ENCODE measurements around the gene BAMBI. TPM values are rescaled to one million over a fixed set of nuclear protein-coding genes. Genes with fewer than 3 reads are reported as not detected.

BAMBI gene
- total and polyA plus RNA-seq, 9 donors = 28.6 to 138 (median 62.3) TPM

- Histone ChIP-seq H3K27ac (peak overlapping the region in 1 of 2 donors; percentile 30), H3K9me3 (no peaks in the 10 kb centered on the region), H3K4me3 (no peak overlapping the region), H3K36me3 (no peaks in the 10 kb centered on the region), H3K4me1 (ENCODE audit: insufficient read depth) (peaks cover 17% of the 10 kb centered on the region), H3K27me3 (no peaks in the 10 kb centered on the region)
- peak in 1 of 3 donors; percentile 8 for TF ChIP-seq CTCF (IDR thresholded peaks at IDR 0.05)
- no peak for TF ChIP-seq EP300 (IDR thresholded peaks at IDR 0.05)
- no peak for DNase-seq
- intact Hi-C loops (cut with DNase I) = no loop called here
- WGBS, 3 donors = 22 to 37% (median 25%) methylated on average over 7 of the region's 7 CpGs
These were observed 37.2 kb downstream of the BAMBI start for GRCh38 chr10:28714401-28715053.

GRCh38 chr10:28715246-28715645 lies 37.9 kb downstream of the BAMBI start:
- H3K27ac ChIP-seq = peak overlapping the region in 1 of 2 donors; percentile 30
- no peaks in the 10 kb centered on the region for H3K27me3 ChIP-seq
- H3K4me1 ChIP-seq (ENCODE audit: insufficient read depth) = peaks cover 13% of the 10 kb centered on the region
- intact Hi-C loops (cut with DNase I) = no loop called here
- no peak overlapping the region for H3K4me3 ChIP-seq
- 62 to 64% (median 63%) methylated on average over 4 of the region's 4 CpGs for WGBS, 3 donors
- no peak for DNase-seq
- no peaks in the 10 kb centered on the region for H3K36me3 ChIP-seq
- no peak for TF ChIP-seq EP300 (IDR thresholded peaks at IDR 0.05)
- TF ChIP-seq CTCF (IDR thresholded peaks at IDR 0.05) = no peak
- TF ChIP-seq POLR2A (IDR thresholded peaks at IDR 0.05) = no peak
- no peaks in the 10 kb centered on the region for H3K9me3 ChIP-seq

GRCh38 chr10:28715757-28716156 lies 38.4 kb downstream of the BAMBI start:
- H3K4me1 ChIP-seq (ENCODE audit: insufficient read depth) = peaks cover 12% of the 10 kb centered on the region
- peak in 4 of 5 donors; percentile 53 to 61 (median 58) for DNase-seq
- H3K27ac ChIP-seq = peak overlapping the region in 1 of 2 donors; percentile 40
- TF ChIP-seq CTCF (IDR thresholded peaks at IDR 0.05) (no peak), EP300 (IDR thresholded peaks at IDR 0.05) (no peak), POLR2A (IDR thresholded peaks at IDR 0.05) (no peak)
- intact Hi-C loops (cut with DNase I) = no loop called here
- no peak overlapping the region for H3K4me3 ChIP-seq
- no peaks in the 10 kb centered on the region for H3K9me3 ChIP-seq
- no peaks in the 10 kb centered on the region for H3K36me3 ChIP-seq
- no peaks in the 10 kb centered on the region for H3K27me3 ChIP-seq
- 68 to 80% (median 74%) methylated on average over 2 of the region's 2 CpGs for WGBS, 3 donors

- Histone ChIP-seq H3K27ac (peak overlapping the region in 1 of 2 donors; percentile 40), H3K4me3 (no peak overlapping the region), H3K9me3 (no peaks in the 10 kb centered on the region), H3K4me1 (ENCODE audit: insufficient read depth) (peaks cover 9% of the 10 kb centered on the region), H3K27me3 (no peaks in the 10 kb centered on the region), H3K36me3 (no peaks in the 10 kb centered on the region)
- WGBS, 3 donors = 90 to 97% (median 92%) methylated on average over 1 of the region's 1 CpG
- no peak for DNase-seq
- no peak for TF ChIP-seq EP300 (IDR thresholded peaks at IDR 0.05)
- TF ChIP-seq CTCF (IDR thresholded peaks at IDR 0.05) = no peak
- no peak for TF ChIP-seq POLR2A (IDR thresholded peaks at IDR 0.05)
- intact Hi-C loops (cut with DNase I) = no loop called here
These were observed 39.4 kb downstream of the BAMBI start for GRCh38 chr10:28716748-28717147.

Data from ovary (tissue), 9 donors.